C4-2B (cell line): ENCODE results near the gene NCK2.

Experiments
- H3K27ac ChIP-seq: fragments of 450-650 bp; 2 replicates; pipeline ENCODE4 v1.5.1; 2017
- CTCF ChIP-seq: fragments of 450-650 bp; conservative IDR thresholded peaks from 2 replicates; pipeline ENCODE4 v1.5.1; 2017; ENCODE audit warnings: mild to moderate bottlenecking
- ZFX ChIP-seq: fragments of 450-650 bp; IDR thresholded peaks from 2 replicates; pipeline ENCODE4 v1.6.1; 2017

Gene NCK2

GRCh38 chr2:105744091-105744908 lies 412 bp upstream of the NCK2 start:
- H3K27ac ChIP-seq = peak overlapping the region; percentile 86
- TF ChIP-seq ZFX = no peak
- TF ChIP-seq CTCF = no peak

DNA sequence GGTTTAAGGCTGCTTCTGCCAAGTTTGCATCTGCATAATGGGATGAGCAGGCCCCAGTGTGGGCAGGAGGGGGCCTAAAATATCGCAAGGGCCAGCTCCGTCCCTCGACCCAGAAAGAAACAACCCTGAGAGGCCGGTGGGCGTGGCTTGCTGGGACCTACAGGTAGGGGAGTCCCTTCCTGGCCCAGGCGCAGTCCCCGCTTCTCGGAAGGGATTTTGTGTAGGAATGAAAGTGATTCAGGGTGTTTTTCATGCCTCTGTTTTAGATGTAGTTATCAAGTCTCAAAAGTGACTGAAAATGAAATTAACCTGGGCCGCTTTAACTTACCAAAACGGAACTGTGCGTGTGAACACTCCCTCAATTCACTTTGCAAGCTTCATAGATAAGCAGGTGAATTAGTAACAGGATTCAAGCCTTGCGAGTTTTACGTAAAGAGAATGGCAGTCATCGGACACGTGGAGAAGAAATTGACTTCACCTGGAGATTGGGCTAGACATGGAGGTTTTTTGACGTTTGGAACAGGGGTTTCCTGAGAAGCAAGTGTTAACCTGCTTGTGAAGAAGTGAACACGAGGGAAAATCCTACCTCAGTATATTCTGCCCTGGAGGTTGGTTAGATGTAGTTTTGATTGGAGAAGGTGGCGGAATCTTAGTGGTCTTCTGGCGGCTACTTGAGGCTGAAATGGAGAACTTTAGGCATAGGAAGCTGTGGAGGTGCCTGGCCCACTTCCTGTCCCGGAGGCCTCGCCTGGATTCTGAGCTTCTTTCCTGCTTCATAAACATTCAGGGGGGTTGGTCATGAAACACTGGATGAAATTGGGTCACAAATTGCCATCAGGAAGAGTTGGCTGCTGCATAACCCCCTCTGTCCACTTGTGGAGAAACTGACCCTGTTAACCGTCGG lies 1.7 kb downstream of the NCK2 start:
- TF ChIP-seq CTCF (no peak), ZFX (no peak)
- H3K27ac ChIP-seq = peak overlapping the region; percentile 86; the same call in 1 of the 2 replicates

DNA sequence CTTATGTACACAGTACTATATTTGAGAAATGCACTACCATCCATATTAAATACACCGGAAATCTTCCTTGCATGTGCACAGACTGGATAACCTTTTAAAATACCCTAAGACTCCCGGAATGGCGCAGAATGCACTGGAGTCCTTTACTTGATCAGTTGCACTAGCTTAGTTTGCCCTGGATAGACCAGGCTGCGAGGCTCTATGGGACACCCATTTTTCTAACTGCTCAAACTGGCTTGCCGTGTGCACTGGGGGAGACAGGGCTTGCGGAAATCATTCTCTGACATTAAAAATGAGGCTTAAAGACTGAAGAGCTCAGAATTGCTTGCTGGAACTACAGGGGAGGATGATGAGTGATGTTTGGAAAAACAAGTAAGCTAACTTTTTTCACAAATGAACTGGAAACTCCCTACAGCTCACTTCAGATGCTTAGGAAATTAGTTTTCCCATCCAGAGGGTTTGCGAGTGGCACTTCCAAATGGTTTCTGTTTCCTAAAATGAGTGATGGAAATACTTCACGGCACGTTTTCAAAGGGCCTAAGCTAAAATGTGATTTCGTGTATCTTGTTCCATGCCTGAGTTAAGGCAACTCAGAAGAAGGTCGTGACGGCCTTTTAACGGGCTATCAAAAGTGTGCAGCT lies 2.7 kb downstream of the NCK2 start:
- TF ChIP-seq ZFX (no peak), CTCF (no peak)
- H3K27ac ChIP-seq = no peak overlapping the region

DNA sequence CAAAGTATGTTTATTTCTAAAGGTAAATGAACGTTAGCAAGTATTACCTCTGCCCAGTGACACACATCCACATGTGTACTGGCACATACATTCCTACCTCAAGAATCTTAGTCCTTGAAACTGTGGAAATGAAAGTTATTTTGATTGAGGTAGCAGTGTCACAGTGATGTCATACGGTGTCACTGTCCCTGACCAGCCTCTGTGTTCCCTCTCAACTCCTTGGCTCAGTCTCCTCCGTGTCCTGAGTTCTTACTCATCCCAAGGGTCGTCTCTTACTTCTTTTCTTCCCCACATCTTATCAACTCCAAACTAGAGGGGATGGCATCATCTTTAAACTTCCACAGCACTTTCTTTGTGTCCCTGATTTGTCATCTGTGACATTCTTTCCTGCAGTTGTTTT lies 3.3 kb downstream of the NCK2 start:
- no peak for TF ChIP-seq CTCF
- no peak for TF ChIP-seq ZFX
- no peak overlapping the region for H3K27ac ChIP-seq

- no peak overlapping the region for H3K27ac ChIP-seq
- TF ChIP-seq CTCF (no peak), ZFX (no peak)
These were observed 3.9 kb downstream of the NCK2 start for GRCh38 chr2:105748566-105748965.

GRCh38 chr2:105749583-105750400 lies 5.1 kb downstream of the NCK2 start:
- TF ChIP-seq CTCF = no peak
- TF ChIP-seq ZFX = no peak
- no peak overlapping the region for H3K27ac ChIP-seq
